Heart right ventricle (tissue), 16 donors: ENCODE data around the gene IFNA7. TPM values are rescaled to one million over a fixed set of nuclear protein-coding genes. Genes with fewer than 3 reads are reported as not detected.

ENCODE experiments used
- ATAC-seq, 8 donors: fragments of 200-7000 bp; cut with Tn5 transposase; one replicate each; pipeline ENCODE4 v1.9.1; 2020; ENCODE audit warnings: mild to moderate bottlenecking in 8 of 8, moderate library complexity in 8 of 8, moderate number of reproducible peaks in 1 of 8
- DNase-seq, 2 donors: peaks; one replicate each; pipeline ENCODE4 v3.0.0-alpha.2; 2020
- H3K27ac ChIP-seq, 10 donors: fragments of 200-600 bp; sonication (generic) in 2 of 10; one replicate each; pipeline versions ENCODE4 v1.5.0 to v1.8.0; 2020 to 2022; ENCODE audit warnings: mild to moderate bottlenecking in 3 of 10
- H3K27me3 ChIP-seq, 7 donors: fragments of 200-600 bp; one replicate each; pipeline ENCODE4 v1.8.0; 2021 to 2022; ENCODE audit warnings: mild to moderate bottlenecking in 2 of 7
- H3K36me3 ChIP-seq, 9 donors: fragments of 200-600 bp; sonication (generic) in 1 of 9; one replicate each; pipeline versions ENCODE4 v1.5.0 to v1.8.0; 2020 to 2022; ENCODE audit warnings: mild to moderate bottlenecking in 2 of 9
- H3K4me1 ChIP-seq, 9 donors: fragments of 200-600 bp; sonication (generic) in 1 of 9; one replicate each; pipeline versions ENCODE4 v1.5.0 to v1.8.0; 2020 to 2022; ENCODE audit warnings: mild to moderate bottlenecking in 4 of 9
- H3K4me3 ChIP-seq, 10 donors: fragments of 200-600 bp; sonication (generic) in 2 of 10; one replicate each; pipeline versions ENCODE4 v1.5.0 to v1.8.0; 2020 to 2022; ENCODE audit warnings: mild to moderate bottlenecking in 7 of 10, moderate library complexity in 2 of 10
- H3K9me3 ChIP-seq, 11 donors: fragments of 200-600 bp in 10 of 11; sonication (generic) in 2 of 11; one replicate each; pipeline versions ENCODE4 v1.5.0 to v1.8.0; 2013 to 2022; ENCODE audit warnings: mild to moderate bottlenecking in 2 of 11, control low read depth in 1 of 11, moderate library complexity in 1 of 11
- CTCF ChIP-seq, 9 donors: fragments of 200-600 bp; sonication (generic) in 2 of 9; IDR thresholded peaks; one replicate each; pipeline versions ENCODE4 v1.5.0 to v1.8.0; 2021 to 2022; ENCODE audit warnings: antibody characterized with exemption in 9 of 9, mild to moderate bottlenecking in 5 of 9, moderate library complexity in 1 of 9
- WGBS, 2 donors: extraction: QIAGEN DNeasy Blood & Tissue Kit; methylation state at CpG; one replicate each; pipeline ENCODE4 v1.1.7; 2013; ENCODE audit warnings: inconsistent platforms in 1 of 2; 5-methylcytosine and 5-hydroxymethylcytosine counted together
- intact Hi-C, 10 donors: fragments of 100-400 bp; cut with DNase I; formaldehyde crosslinking; loops; one replicate each; pipeline versions ENCODE4 v1.11.1 to v1.14.2; 2022
- polyA plus RNA-seq, 2 donors: library from polyadenylated mRNA; stranded (reverse); fragments of 200-250 nt; gene quantifications; one replicate each; pipeline ENCODE4 v1.2.3, GENCODE V29; 2013
- total RNA-seq, 10 donors: library from RNA; stranded (reverse); fragmentation: NEBNext Ultra II Directional in 3 of 10; extraction: Animal tissue kit (Norgen Biotek cat#: 25700) in 3 of 10; gene quantifications; one replicate each; pipeline versions ENCODE4 v1.2.1 to v1.2.4, GENCODE V29; 2021 to 2023
- donor health status: Arrhythmogenic right ventricular cardiomyopathy.
- donor health status: ischemic (EF 13 %, LVEDD 7.1; RV severe dilation, severe dysfunction).
- donor health status: healthy with polysubstance abuse.
- donor health status: DM: no; HTN: yes; CAD: no.
- donor health status: DM: no; HTN: no; CAD: no.
- donor health status: ischemic (EF 25% LVEDD 6.9; RV normal size, moderate dysfunction).
- donor health status: ischemic (EF 25% LVEDD 5.7; RV mildly dilated, moderate dysfunction).
- donor health status: healthy.
- donor health status: DM: yes; HTN: yes; CAD: no.
- donor health status: Ischemic cardiomyopathy.
- donor health status: ischemic (EF 35%, LVEDD 5.7; RV mildly dilated, moderate dysfunction).
- donor health status: nonischemic (EF 11% LVEDD 7.7; RV severe dilation, severe dysfunction).
- donor health status: DM: yes; HTN: yes; CAD: no.
- donor health status: PGD.
- donor health status: ischemic (EF 29% LVEDD 5.4; RV normal size, mild dysfunction).
- donor health status: nonischemic (EF 23%, LVEDD 6.1; RV moderate dilation, normal function).

IFNA7 gene
- total and polyA plus RNA-seq, 12 donors: not detected

DNA sequence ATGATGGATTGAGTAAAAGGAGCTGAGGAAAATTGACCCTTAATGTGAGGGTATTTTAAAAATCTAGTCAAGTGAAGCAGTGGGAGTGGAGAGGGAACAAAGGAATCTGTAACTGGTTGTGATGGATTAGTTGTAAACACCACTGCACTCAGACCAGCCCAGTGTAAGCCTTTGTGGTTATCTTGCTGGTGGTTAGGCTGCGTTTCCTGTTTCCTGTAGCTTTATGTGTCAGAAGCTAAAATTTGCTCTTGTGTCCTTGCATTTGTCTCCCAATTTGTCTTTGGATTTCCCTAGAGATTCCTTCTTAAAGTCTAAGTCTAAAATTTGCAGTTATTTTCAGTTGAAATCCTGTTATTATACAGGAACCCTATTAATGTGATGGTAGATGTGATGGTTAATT lies 41.8 kb downstream of the IFNA7 start:
- no peak for TF ChIP-seq CTCF (IDR thresholded peaks at IDR 0.05)
- DNase-seq (no peak), ATAC-seq (no peak)
- H3K4me3 ChIP-seq: no peak overlapping the region
- 26 to 32% methylated on average over 1 of the region's 1 CpG for WGBS, 2 donors
- H3K36me3 ChIP-seq: no peaks in the 10 kb centered on the region
- H3K9me3 ChIP-seq: peaks cover 0 to 5% (median 0%) of the 10 kb centered on the region in 11 donors
- H3K27ac ChIP-seq: no peak overlapping the region
- no peaks in the 10 kb centered on the region for H3K27me3 ChIP-seq
- intact Hi-C loops: loop anchor here in 1 of 10 donors (10.0 kb wide), 1 partner anchor 1495 kb away; no protein-coding TSS in a partner anchor
- H3K4me1 ChIP-seq: peaks cover 0 to 15% (median 0%) of the 10 kb centered on the region in 9 donors

GRCh38 chr9:21155501-21155900 lies 46.5 kb downstream of the IFNA7 start:
- Histone ChIP-seq H3K36me3 (no peaks in the 10 kb centered on the region), H3K27me3 (no peaks in the 10 kb centered on the region), H3K4me1 (peaks cover 0 to 27% (median 0%) of the 10 kb centered on the region in 9 donors), H3K4me3 (no peak overlapping the region), H3K9me3 (no peaks in the 10 kb centered on the region), H3K27ac (no peak overlapping the region)
- ATAC-seq (no peak), DNase-seq (no peak)
- 60 to 73% methylated on average over 2 of the region's 2 CpGs for WGBS, 2 donors
- no peak for TF ChIP-seq CTCF (IDR thresholded peaks at IDR 0.05)
- intact Hi-C loops: loop anchor here in 1 of 10 donors (10.0 kb wide), 1 partner anchor 59 kb away; the partner anchor contains the start of gene IFNA16

DNA sequence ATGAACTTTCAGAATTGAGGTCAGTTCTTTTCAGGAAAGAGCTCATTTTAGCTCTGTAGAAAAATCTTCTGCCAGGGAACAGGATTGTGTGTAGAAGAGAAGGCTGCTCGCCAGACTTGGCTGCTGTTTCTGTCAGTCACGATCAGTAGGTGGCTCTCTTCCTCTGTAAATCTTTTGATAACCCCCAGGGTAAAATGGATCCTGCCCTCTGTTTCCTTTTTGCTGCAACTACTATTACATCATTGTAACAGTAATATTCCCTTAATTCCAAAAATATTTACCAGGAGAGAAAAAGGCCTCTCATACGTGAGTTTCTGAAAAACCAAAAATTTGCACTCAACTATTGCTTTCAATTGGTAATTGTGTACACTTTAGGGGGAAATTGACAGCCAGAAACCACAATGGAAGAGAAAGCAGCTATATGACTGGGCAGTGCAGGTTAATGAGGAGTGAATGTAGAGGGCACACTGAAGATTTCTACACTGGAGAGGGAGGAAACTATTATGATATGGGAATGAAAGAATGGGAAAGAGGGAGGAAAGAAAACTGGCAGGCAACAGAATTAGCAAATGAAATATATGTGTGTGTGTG lies 47.9 kb downstream of the IFNA7 start:
- Histone ChIP-seq H3K4me3 (no peak overlapping the region), H3K9me3 (peaks cover 0 to under 1% (median 0%) of the 10 kb centered on the region in 11 donors), H3K27me3 (no peaks in the 10 kb centered on the region), H3K36me3 (no peaks in the 10 kb centered on the region), H3K27ac (peak overlapping the region in 1 of 10 donors; percentile 32), H3K4me1 (peaks cover 0 to 16% (median 0%) of the 10 kb centered on the region in 9 donors)
- 7 to 11% methylated on average over 3 of the region's 3 CpGs for WGBS, 2 donors
- ATAC-seq (peak in 2 of 8 donors; percentile 46 to 50), DNase-seq (no peak)
- TF ChIP-seq CTCF (IDR thresholded peaks at IDR 0.05): peak in 5 of 9 donors; percentile 21 to 37 (median 35)
- intact Hi-C loops: loop anchor here in 1 of 10 donors (10.0 kb wide), 1 partner anchor 61 kb away; the partner anchor contains the start of gene IFNA16

DNA sequence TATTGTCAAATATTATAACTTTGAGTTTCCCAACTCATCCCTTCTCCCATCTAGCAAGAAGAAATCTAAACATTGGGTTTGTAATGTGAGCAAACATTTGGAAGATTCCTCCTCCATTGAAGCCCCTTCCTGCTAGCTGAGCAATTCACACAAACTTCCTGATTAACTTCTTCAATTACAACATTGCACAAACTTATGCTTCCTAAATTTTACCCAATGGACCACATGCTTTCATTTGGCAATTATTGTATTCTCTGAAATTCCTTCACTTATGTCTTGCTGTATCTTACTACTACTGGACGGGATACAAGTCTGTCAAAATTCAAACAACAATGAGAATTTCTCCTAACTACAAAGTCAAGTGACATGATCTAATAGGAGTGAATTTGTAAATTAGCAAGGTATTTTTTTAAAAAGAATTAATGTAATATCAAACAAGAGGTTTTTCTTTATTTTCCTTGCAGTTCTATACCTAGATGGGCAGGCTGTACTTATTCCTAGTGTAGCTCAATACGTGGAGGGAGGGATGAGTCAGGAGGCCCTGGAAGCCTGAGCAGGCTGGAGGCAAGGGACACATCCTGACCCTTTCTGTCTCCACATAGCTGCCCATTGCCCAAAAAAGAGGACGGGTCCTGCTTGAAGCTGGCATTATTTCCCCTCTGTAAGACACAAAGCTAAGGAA lies 48.5 kb downstream of the IFNA7 start:
- Histone ChIP-seq H3K4me3 (no peak overlapping the region), H3K27ac (peak overlapping the region in 1 of 10 donors; percentile 32), H3K27me3 (no peaks in the 10 kb centered on the region), H3K9me3 (peaks cover 0 to 7% (median 0%) of the 10 kb centered on the region in 11 donors), H3K4me1 (peaks cover 0 to 16% (median 0%) of the 10 kb centered on the region in 9 donors), H3K36me3 (no peaks in the 10 kb centered on the region)
- TF ChIP-seq CTCF (IDR thresholded peaks at IDR 0.05): no peak
- ATAC-seq: peak in 1 of 8 donors; percentile 28
- WGBS, 2 donors: 36 to 37% methylated on average over 3 of the region's 3 CpGs
- no peak for DNase-seq
- intact Hi-C loops: loop anchor here in 1 of 10 donors (10.0 kb wide), 1 partner anchor 61 kb away; the partner anchor contains the start of gene IFNA16

Other genes starting within 250 kb of the IFNA7 start
- 1 to 10 TPM in 2 of 10 donors, under 1 TPM in 8; 0.45 to 1.9 (median 0.63) TPM for gene HACD4, start 170.6 kb downstream of the IFNA7 start, total RNA-seq
- gene HACD4, start 170.6 kb downstream of the IFNA7 start, polyA plus RNA-seq: under 1 TPM; 0.23 to 0.29 TPM
- gene IFNB1, start 124.3 kb downstream of the IFNA7 start, total RNA-seq: not detected
- gene IFNB1, start 124.3 kb downstream of the IFNA7 start, polyA plus RNA-seq: not detected
- gene IFNW1, start 60.4 kb downstream of the IFNA7 start, total RNA-seq: not detected
- not detected for gene IFNW1, start 60.4 kb downstream of the IFNA7 start, polyA plus RNA-seq
- not detected for gene IFNA21, start 35.5 kb downstream of the IFNA7 start, total RNA-seq
- not detected for gene IFNA21, start 35.5 kb downstream of the IFNA7 start, polyA plus RNA-seq
- not detected for gene IFNA4, start 14.6 kb downstream of the IFNA7 start, total RNA-seq
- not detected for gene IFNA4, start 14.6 kb downstream of the IFNA7 start, polyA plus RNA-seq
- not detected for gene IFNA10, start 4.9 kb upstream of the IFNA7 start, total RNA-seq
- gene IFNA10, start 4.9 kb upstream of the IFNA7 start, polyA plus RNA-seq: not detected
- not detected for gene IFNA16, start 15.1 kb upstream of the IFNA7 start, total RNA-seq
- not detected for gene IFNA16, start 15.1 kb upstream of the IFNA7 start, polyA plus RNA-seq
- gene IFNA17, start 26.0 kb upstream of the IFNA7 start, total RNA-seq: not detected
- gene IFNA17, start 26.0 kb upstream of the IFNA7 start, polyA plus RNA-seq: not detected
- gene IFNA14, start 37.8 kb upstream of the IFNA7 start, total RNA-seq: not detected
- not detected for gene IFNA14, start 37.8 kb upstream of the IFNA7 start, polyA plus RNA-seq
- not detected for gene IFNA5, start 103.1 kb upstream of the IFNA7 start, total RNA-seq
- not detected for gene IFNA5, start 103.1 kb upstream of the IFNA7 start, polyA plus RNA-seq
- 10 to 100 TPM; 10.8 to 14.3 (median 11.9) TPM for gene KLHL9, start 133.2 kb upstream of the IFNA7 start, total RNA-seq
- gene KLHL9, start 133.2 kb upstream of the IFNA7 start, polyA plus RNA-seq: 1 to 10 TPM; 6.0 to 6.4 TPM
- gene IFNA6, start 148.7 kb upstream of the IFNA7 start, total RNA-seq: not detected
- gene IFNA6, start 148.7 kb upstream of the IFNA7 start, polyA plus RNA-seq: not detected
- gene IFNA13, start 165.9 kb upstream of the IFNA7 start, total RNA-seq: not detected
- gene IFNA13, start 165.9 kb upstream of the IFNA7 start, polyA plus RNA-seq: not detected
- gene IFNA2, start 183.2 kb upstream of the IFNA7 start, total RNA-seq: not detected
- gene IFNA2, start 183.2 kb upstream of the IFNA7 start, polyA plus RNA-seq: not detected
- gene IFNA8, start 206.9 kb upstream of the IFNA7 start, total RNA-seq: not detected
- gene IFNA8, start 206.9 kb upstream of the IFNA7 start, polyA plus RNA-seq: not detected
- not detected for gene IFNA1, start 238.2 kb upstream of the IFNA7 start, total RNA-seq
- not detected for gene IFNA1, start 238.2 kb upstream of the IFNA7 start, polyA plus RNA-seq